Measurements from ENCODE around the gene HSD11B2. TPM values are rescaled to one million over a fixed set of nuclear protein-coding genes. Genes with fewer than 3 reads are reported as not detected.

Gene HSD11B2
- total and polyA plus RNA-seq, 2 of the 4 experiments (the other 2 are of a cell fraction), result 0.26 TPM; not detected in 1

DNA sequence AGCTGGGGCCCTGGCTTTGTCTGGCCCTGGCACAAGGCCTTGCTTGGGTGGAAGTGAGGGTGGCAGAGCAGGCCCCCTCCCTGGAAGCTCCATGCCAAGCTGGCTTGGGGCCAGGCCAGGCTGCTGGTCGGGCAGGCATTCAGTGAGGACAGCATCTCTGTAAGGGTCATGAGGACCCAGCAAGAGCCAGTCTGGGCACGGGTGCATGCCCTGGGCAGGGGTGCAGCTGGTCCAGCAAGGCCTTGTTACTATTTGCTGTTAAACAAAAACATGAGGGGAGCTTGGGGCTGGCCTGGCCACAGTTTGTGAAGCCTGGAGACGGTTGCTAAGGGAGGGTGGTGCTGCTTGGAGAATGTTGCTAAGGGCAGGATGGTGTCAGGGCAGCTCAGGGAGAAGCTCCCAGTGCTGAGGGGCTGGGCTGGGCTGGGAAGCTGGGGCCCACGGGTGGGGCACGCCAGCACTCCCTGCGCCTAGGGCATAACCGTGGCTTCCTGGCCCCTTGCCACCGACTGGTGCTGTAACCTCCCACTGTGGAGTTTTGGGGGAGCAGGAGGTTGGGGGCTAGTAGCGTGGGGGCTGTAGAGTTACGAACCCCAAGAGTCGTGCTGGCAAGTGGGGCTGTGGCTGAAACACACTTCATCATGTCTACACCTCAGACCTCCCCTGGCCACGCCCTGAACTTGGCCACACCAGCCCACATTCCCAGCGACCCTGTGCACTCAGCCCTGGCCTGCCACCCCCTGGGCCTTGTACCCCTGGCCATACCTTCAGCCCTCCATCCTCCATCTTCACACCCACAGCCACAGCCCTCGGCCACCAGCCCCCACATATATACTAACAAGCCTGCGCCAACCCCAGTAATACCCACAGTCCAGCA, 39.3 kb upstream of the HSD11B2 start (continued):
- TF ChIP-seq USF2 (IDR thresholded peaks at IDR 0.05; ENCODE audit: low read depth, low read length) (no peak), POLR2A (IDR thresholded peaks at IDR 0.05; ENCODE audit: low read depth, low read length) (no peak), SMC3 (IDR thresholded peaks at IDR 0.05; ENCODE audit: low read depth, low read length) (no peak), RAD21 (IDR thresholded peaks at IDR 0.05; ENCODE audit: low read length) (no peak), MAZ (IDR thresholded peaks at IDR 0.05; ENCODE audit: borderline replicate concordance, low read depth, low read length) (no peak), MXI1 (IDR thresholded peaks at IDR 0.05; ENCODE audit: borderline replicate concordance, low read depth, low read length) (no peak), RFX5 (IDR thresholded peaks at IDR 0.05; ENCODE audit: low read depth, low read length) (no peak), CEBPB (IDR thresholded peaks at IDR 0.05; ENCODE audit: low read depth, low read length) (no peak)

Data from IMR-90 (cell line).